Thyroid gland (tissue), 4 donors: ENCODE results near the gene ZNF335.

Source experiments
- CTCF ChIP-seq, 6 experiments: fragments of 200-600 bp in 3 of 6; fragments of 450-650 bp in 3 of 6; sonication (generic) in 3 of 6; IDR thresholded peaks; one replicate each; pipeline ENCODE4 v1.5.1; 2016 to 2019; ENCODE audit warnings: antibody characterized with exemption in 6 of 6, mild to moderate bottlenecking in 2 of 6, inconsistent platforms in 1 of 6, moderate library complexity in 1 of 6
- POLR2A ChIP-seq, 2 donors: fragments of 450-650 bp; IDR thresholded peaks; one replicate each; pipeline ENCODE4 v1.6.1; 2017; ENCODE audit warnings: antibody characterized with exemption in 2 of 2, mild to moderate bottlenecking in 2 of 2, moderate library complexity in 1 of 2

- no peak for TF ChIP-seq CTCF (IDR thresholded peaks at IDR 0.05)
- no peak for TF ChIP-seq POLR2A (IDR thresholded peaks at IDR 0.05)
These were observed 33.0 kb upstream of the ZNF335 start for GRCh38 chr20:46004889-46005473.
